HepG2 (cell line): Measurements from ENCODE around the gene PGP. TPM values are rescaled to one million over a fixed set of nuclear protein-coding genes. Genes with fewer than 3 reads are reported as not detected.

ENCODE experiments used
- MXD4 ChIP-seq: IDR thresholded peaks from 2 replicates; pipeline ENCODE4 v1.6.1; 2016; ENCODE audit warnings: mild to moderate bottlenecking, missing biosample characterization, missing genetic modification reagents
- PHF21A ChIP-seq: sonication (generic); formaldehyde crosslinking; IDR thresholded peaks from 2 replicates; pipeline ENCODE4 v1.5.0; 2020; ENCODE audit warnings: mild to moderate bottlenecking, missing genetic modification reagents
- YEATS4 ChIP-seq: sonication (generic); formaldehyde crosslinking; IDR thresholded peaks from 2 replicates; pipeline ENCODE4 v1.4.0; 2020; ENCODE audit warnings: missing genetic modification reagents, borderline replicate concordance
- ZNF333 ChIP-seq: sonication (generic); formaldehyde crosslinking; IDR thresholded peaks from 2 replicates; pipeline ENCODE4 v1.4.0; 2020; ENCODE audit warnings: mild to moderate bottlenecking, missing genetic modification reagents, borderline replicate concordance
- ZSCAN21 ChIP-seq: sonication (generic); formaldehyde crosslinking; IDR thresholded peaks from 2 replicates; pipeline ENCODE4 v1.8.0; 2022; ENCODE audit warnings: mild to moderate bottlenecking, missing genetic modification reagents, moderate library complexity, borderline replicate concordance
- polyA plus RNA-seq, 8 experiments: library from polyadenylated mRNA; depleted of rRNA in 3 of 8; stranded (reverse) in 7 of 8; unstranded in 1 of 8; fragments of >200 nt; fragmentation: Illumina TruSeq in 4 of 8; extraction: Trizol in 4 of 8; gene quantifications; 2 replicates each; pipeline versions ENCODE4 v1.2.1 to v1.2.3, GENCODE V29; 2011 to 2016; ENCODE audit warnings: low read depth in 4 of 8, missing spikeins in 1 of 8, mixed read lengths in 1 of 8; ENCODE audit not compliant: insufficient read depth in 1 of 8
- total RNA-seq, 5 experiments: library from RNA; depleted of rRNA; stranded (reverse); fragments of >200 nt; fragmentation: Illumina TruSeq; extraction: Trizol; gene quantifications; 2 replicates each; pipeline ENCODE4 v1.2.3, GENCODE V29; 2016; ENCODE audit warnings: low read depth in 1 of 5
- TF ChIP-seq, protein P1 (sequence below), 2 experiments: fragments of 450-650 bp in 1 of 2; sonication (generic) in 1 of 2; formaldehyde crosslinking in 1 of 2; IDR thresholded peaks; 2 replicates each; pipeline versions ENCODE4 v1.6.1 to v1.8.0; 2016 to 2022; ENCODE audit warnings: antibody characterized with exemption in 1 of 2, mild to moderate bottlenecking in 1 of 2, missing genetic modification reagents in 1 of 2
- TF ChIP-seq, protein P2 (sequence below): sonication (generic); formaldehyde crosslinking; IDR thresholded peaks from 2 replicates; pipeline ENCODE4 v1.4.0; 2020; ENCODE audit warnings: mild to moderate bottlenecking, missing genetic modification reagents
- TF ChIP-seq, protein P3 (sequence below): sonication (generic); formaldehyde crosslinking; IDR thresholded peaks from 2 replicates; pipeline ENCODE4 v1.5.0; 2020; ENCODE audit warnings: mild to moderate bottlenecking, missing genetic modification reagents, borderline replicate concordance

The PGP gene
- total and polyA plus RNA-seq, 2 of the 13 experiments (the other 11 are each of a cell fraction or from before 2014, with no cell fraction given) = 7.3 to 18.3 TPM

DNA sequence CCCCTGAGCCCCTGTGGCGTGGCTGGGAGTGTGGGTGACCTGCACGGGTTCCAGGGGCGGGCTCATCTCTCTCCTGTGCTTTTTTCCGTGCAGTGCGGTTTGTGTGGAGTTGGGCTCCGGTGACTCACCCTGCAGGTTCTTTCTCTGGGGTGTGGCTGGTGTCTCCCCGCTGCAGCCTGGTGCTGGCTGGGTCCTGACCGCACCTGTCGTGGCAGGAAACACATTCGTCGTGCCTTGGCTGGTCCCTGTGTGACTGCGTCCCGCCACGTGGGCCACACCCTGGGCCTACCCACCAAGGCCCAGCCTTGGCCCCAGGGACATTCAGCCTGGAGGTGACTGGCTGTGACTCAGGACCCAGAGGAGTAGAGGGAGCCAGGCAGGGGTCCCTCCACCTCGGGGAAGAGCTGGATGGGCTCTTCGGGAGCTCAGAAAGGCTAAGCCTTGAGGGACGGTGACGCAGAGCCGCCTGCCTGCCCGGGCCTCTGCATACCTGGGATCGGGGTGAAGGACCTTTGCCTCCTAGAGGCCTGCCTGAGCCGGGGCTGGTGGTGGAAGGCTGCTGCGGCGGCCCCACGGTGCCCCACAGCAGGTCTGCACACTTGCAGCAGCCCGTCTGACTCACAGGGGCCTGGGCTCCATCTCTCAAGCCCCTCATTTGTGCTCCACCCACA, 51.3 kb downstream of the PGP start (continued):
- TF ChIP-seq, protein P1, sequence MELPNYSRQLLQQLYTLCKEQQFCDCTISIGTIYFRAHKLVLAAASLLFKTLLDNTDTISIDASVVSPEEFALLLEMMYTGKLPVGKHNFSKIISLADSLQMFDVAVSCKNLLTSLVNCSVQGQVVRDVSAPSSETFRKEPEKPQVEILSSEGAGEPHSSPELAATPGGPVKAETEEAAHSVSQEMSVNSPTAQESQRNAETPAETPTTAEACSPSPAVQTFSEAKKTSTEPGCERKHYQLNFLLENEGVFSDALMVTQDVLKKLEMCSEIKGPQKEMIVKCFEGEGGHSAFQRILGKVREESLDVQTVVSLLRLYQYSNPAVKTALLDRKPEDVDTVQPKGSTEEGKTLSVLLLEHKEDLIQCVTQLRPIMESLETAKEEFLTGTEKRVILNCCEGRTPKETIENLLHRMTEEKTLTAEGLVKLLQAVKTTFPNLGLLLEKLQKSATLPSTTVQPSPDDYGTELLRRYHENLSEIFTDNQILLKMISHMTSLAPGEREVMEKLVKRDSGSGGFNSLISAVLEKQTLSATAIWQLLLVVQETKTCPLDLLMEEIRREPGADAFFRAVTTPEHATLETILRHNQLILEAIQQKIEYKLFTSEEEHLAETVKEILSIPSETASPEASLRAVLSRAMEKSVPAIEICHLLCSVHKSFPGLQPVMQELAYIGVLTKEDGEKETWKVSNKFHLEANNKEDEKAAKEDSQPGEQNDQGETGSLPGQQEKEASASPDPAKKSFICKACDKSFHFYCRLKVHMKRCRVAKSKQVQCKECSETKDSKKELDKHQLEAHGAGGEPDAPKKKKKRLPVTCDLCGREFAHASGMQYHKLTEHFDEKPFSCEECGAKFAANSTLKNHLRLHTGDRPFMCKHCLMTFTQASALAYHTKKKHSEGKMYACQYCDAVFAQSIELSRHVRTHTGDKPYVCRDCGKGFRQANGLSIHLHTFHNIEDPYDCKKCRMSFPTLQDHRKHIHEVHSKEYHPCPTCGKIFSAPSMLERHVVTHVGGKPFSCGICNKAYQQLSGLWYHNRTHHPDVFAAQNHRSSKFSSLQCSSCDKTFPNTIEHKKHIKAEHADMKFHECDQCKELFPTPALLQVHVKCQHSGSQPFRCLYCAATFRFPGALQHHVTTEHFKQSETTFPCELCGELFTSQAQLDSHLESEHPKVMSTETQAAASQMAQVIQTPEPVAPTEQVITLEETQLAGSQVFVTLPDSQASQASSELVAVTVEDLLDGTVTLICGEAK (IDR thresholded peaks at IDR 0.05) = no peak
- TF ChIP-seq, protein P1 (CRISPR knock-in tag; IDR thresholded peaks at IDR 0.05) = peak; percentile 16; the same call in 1 of the 2 replicates
- TF ChIP-seq PHF21A (CRISPR knock-in tag) (peak; percentile 27; the same call in 1 of the 2 replicates), ZNF333 (0 out of 2 replicates have a peak, but pooled peaks have one; percentile 29), ZSCAN21 (CRISPR knock-in tag) (0 out of 2 replicates have a peak, but pooled peaks have one; percentile 4), MXD4 (peak; percentile 48; the same call in 1 of the 2 replicates), YEATS4 (CRISPR knock-in tag) (peak; percentile 49)
- TF ChIP-seq, protein P2, sequence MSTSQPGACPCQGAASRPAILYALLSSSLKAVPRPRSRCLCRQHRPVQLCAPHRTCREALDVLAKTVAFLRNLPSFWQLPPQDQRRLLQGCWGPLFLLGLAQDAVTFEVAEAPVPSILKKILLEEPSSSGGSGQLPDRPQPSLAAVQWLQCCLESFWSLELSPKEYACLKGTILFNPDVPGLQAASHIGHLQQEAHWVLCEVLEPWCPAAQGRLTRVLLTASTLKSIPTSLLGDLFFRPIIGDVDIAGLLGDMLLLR (CRISPR knock-in tag) = peak; percentile 59; the same call in 1 of the 2 replicates
- TF ChIP-seq, protein P3, sequence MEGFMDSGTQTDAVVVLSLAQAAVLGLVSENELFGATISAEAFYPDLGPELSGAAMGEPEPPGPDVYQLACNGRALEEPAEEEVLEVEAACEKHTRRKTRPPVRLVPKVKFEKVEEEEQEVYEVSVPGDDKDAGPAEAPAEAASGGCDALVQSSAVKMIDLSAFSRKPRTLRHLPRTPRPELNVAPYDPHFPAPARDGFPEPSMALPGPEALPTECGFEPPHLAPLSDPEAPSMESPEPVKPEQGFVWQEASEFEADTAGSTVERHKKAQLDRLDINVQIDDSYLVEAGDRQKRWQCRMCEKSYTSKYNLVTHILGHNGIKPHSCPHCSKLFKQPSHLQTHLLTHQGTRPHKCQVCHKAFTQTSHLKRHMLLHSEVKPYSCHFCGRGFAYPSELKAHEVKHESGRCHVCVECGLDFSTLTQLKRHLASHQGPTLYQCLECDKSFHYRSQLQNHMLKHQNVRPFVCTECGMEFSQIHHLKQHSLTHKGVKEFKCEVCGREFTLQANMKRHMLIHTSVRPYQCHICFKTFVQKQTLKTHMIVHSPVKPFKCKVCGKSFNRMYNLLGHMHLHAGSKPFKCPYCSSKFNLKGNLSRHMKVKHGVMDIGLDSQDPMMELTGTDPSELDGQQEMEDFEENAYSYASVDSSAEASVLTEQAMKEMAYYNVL (CRISPR knock-in tag) = 0 out of 2 replicates have a peak, but pooled peaks have one; percentile 23
